GM19025 (cell line): ENCODE measurements around the gene TIMP1.

Experiments used
- ATAC-seq: cut with Tn5 transposase; IDR thresholded peaks from one replicate; pipeline ENCODE4 v1.9.1; 2021; ENCODE audit warnings: mild to moderate bottlenecking, low read depth, moderate library complexity; ENCODE audit not compliant: unreplicated experiment

Gene TIMP1

DNA sequence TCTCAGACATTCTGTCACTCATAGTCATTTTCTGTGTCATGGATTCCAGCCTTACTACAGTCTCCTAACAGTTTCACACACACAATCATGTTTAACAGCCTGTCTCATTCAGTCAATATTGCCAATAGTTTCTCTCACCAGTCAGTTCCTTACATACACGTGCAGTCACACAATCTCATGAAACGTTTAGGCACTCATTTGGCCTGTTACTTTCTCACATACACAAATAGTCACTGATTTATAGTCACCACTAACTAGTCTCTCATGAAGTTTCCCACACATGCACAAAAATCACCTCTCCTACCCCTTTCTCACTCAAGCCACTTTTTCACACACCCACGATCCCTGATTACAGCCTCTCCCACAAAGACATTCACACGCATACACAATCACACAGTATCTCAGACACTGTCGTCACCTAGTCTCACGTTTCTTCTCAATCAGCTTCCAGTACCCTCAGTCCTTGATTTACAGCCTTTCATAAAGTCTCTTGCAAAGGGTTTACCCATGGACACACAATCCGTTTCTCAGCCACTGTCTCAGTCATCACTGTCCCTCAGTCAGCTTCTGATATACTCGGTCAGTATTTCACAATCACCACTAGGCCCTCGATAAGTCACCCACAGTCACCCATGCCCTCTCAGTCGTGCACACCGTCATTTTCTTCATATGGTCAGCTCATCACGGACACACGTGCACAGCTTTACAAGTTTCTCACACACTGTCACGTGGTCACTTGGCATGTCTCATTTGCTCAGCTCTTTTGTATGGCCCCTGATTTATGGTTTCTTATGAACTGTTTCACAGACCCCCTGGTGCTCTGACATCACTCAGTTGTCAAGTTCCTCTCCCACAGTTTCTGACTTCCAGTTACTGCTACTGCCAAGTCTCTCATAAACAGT is 51.7 kb downstream of the TIMP1 start:
- no peak for ATAC-seq

DNA sequence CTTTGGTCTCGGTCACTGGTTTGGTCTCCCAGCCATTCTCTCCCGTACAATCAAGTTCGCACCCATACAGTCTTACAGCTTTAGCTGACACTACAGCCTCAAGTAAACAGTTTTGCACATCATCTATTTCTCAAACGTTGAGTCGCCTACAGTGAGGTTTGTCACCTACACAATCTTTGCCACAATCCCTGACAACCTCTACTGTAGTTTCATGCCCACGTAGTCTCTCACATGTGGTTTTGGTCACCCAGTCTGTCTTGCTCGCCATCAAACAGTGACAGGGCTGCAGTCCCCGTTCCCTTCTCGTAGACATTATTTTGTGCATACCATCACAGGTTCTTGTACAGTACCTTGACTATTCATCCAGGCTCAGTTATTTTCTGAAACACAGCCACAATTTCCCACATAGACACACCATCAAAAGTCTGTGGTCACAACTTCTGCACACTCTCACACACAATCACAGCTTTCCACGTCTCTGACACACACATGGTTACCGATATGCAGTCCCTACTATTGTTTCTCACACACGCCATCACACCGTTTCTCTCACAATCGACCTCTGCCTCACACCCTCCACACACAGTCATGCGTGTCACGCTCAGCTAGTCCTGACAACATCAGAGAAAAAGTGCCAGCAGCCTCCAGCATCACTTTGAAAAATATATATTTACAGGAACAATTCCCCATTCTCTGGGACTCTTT is 52.8 kb downstream of the TIMP1 start:
- no peak for ATAC-seq
